Progenitor cell of endocrine pancreas (in vitro differentiated cells): ENCODE measurements around the gene MAPT. TPM values are rescaled to one million over a fixed set of nuclear protein-coding genes. Genes with fewer than 3 reads are reported as not detected.

Experiments used
- DNase-seq: peaks from one replicate; pipeline ENCODE4 v3.0.0; 2021; ENCODE audit warnings: low spot score; ENCODE audit not compliant: unreplicated experiment
- H3K27ac Mint-ChIP-seq: 2 replicates; pipeline ENCODE4 v1.8.0; 2021; ENCODE audit warnings: mild to moderate bottlenecking, moderate library complexity, mixed read lengths
- H3K27me3 Mint-ChIP-seq: 2 replicates; pipeline ENCODE4 v1.8.0; 2021; ENCODE audit warnings: mixed read lengths
- H3K36me3 Mint-ChIP-seq: 2 replicates; pipeline ENCODE4 v1.8.0; 2022; ENCODE audit warnings: mixed read lengths; ENCODE audit not compliant: insufficient read depth
- H3K4me1 Mint-ChIP-seq: 2 replicates; pipeline ENCODE4 v1.8.0; 2021; ENCODE audit warnings: low read depth, mixed read lengths
- H3K4me3 Mint-ChIP-seq: 2 replicates; pipeline ENCODE4 v1.8.0; 2021; ENCODE audit warnings: low read depth, mild to moderate bottlenecking, moderate library complexity, mixed read lengths
- H3K9me3 Mint-ChIP-seq: 2 replicates; pipeline ENCODE4 v1.8.0; 2021; ENCODE audit warnings: low read depth, mixed read lengths
- total RNA-seq: library from RNA; stranded (reverse); gene quantifications from 2 replicates; pipeline ENCODE4 v1.2.1, GENCODE V29; 2021
- TF ChIP-seq, protein P1 (sequence below): fragments of 200-600 bp; sonication (generic); IDR thresholded peaks from one replicate; pipeline ENCODE4 v1.5.0; 2021; ENCODE audit warnings: antibody characterized with exemption, mild to moderate bottlenecking; ENCODE audit not compliant: unreplicated experiment

MAPT gene
- total RNA-seq, 1 donor from 2014 or later: 2.5 TPM

DNA sequence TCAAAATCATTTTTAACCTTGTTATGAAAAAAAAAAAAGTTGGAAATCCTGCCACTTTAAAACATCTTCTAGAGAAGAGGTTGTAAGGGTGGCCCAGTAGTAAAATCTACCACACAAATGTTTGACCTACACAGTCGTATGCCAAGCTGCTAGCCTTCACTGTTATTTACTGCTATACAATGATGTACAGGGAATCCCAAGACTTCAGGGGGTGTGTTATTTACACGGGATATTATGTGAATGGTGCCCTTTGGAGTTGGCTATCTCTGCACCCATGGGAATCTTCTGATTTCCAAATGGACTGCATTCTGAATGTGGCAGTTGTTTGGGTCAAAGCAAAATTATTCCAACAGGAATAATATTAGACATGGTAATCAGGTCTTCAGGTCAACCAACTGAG is 150.6 kb downstream of the MAPT start:
- TF ChIP-seq, protein P1, sequence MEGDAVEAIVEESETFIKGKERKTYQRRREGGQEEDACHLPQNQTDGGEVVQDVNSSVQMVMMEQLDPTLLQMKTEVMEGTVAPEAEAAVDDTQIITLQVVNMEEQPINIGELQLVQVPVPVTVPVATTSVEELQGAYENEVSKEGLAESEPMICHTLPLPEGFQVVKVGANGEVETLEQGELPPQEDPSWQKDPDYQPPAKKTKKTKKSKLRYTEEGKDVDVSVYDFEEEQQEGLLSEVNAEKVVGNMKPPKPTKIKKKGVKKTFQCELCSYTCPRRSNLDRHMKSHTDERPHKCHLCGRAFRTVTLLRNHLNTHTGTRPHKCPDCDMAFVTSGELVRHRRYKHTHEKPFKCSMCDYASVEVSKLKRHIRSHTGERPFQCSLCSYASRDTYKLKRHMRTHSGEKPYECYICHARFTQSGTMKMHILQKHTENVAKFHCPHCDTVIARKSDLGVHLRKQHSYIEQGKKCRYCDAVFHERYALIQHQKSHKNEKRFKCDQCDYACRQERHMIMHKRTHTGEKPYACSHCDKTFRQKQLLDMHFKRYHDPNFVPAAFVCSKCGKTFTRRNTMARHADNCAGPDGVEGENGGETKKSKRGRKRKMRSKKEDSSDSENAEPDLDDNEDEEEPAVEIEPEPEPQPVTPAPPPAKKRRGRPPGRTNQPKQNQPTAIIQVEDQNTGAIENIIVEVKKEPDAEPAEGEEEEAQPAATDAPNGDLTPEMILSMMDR: no peak
- Mint-ChIP-seq H3K9me3 (no peaks in the 10 kb centered on the region), H3K27ac (peak overlapping the region; percentile 85), H3K36me3 (peaks cover 34% of the 10 kb centered on the region), H3K27me3 (no peaks in the 10 kb centered on the region), H3K4me3 (no peak overlapping the region), H3K4me1 (peaks cover 12% of the 10 kb centered on the region)
- no peak for DNase-seq

GRCh38 chr17:46045639-46046038 is 151.3 kb downstream of the MAPT start:
- Mint-ChIP-seq H3K27me3 (no peaks in the 10 kb centered on the region), H3K27ac (peak overlapping the region; percentile 18), H3K36me3 (peaks cover 34% of the 10 kb centered on the region), H3K9me3 (no peaks in the 10 kb centered on the region), H3K4me3 (no peak overlapping the region), H3K4me1 (peaks cover 14% of the 10 kb centered on the region)
- TF ChIP-seq, protein P1: no peak
- DNase-seq: no peak

GRCh38 chr17:46046957-46047356 is 152.6 kb downstream of the MAPT start:
- no peak overlapping the region for H3K27ac Mint-ChIP-seq
- H3K36me3 Mint-ChIP-seq: peaks cover 39% of the 10 kb centered on the region

GRCh38 chr17:46047398-46047797 is 153.0 kb downstream of the MAPT start:
- Mint-ChIP-seq H3K4me1 (peaks cover 28% of the 10 kb centered on the region), H3K4me3 (no peak overlapping the region), H3K36me3 (peaks cover 41% of the 10 kb centered on the region), H3K27me3 (no peaks in the 10 kb centered on the region), H3K27ac (no peak overlapping the region), H3K9me3 (no peaks in the 10 kb centered on the region)
- no peak for DNase-seq
- TF ChIP-seq, protein P1: no peak

More at GRCh38 chr17:46046957-46047356, 152.6 kb downstream of the MAPT start:
- Mint-ChIP-seq H3K9me3 (no peaks in the 10 kb centered on the region), H3K27me3 (no peaks in the 10 kb centered on the region), H3K4me3 (no peak overlapping the region), H3K4me1 (peaks cover 25% of the 10 kb centered on the region)
- TF ChIP-seq, protein P1: no peak
- DNase-seq: no peak

DNA sequence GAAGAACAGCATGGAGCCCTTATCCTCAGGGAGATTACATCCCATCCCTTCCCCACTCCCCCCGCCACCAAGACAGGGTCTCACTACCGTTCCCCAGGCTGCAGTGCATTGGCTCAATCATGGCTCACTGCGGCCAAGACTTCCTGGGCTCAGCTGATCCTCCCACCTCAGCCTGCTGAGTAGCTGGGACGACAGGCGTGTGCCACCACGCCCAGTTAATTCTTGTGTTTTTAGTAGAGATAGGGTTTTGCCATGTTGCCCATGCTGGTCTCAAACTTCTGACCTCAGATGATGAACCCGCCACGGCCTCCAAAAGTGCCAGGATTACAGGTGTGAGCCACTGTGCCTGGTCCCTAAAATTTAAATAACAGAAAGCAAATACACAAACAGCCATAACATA is 153.5 kb downstream of the MAPT start:
- peaks cover 29% of the 10 kb centered on the region for H3K4me1 Mint-ChIP-seq
- no peak overlapping the region for H3K4me3 Mint-ChIP-seq
- TF ChIP-seq, protein P1: no peak
- no peak overlapping the region for H3K27ac Mint-ChIP-seq
- peaks cover 41% of the 10 kb centered on the region for H3K36me3 Mint-ChIP-seq
- no peaks in the 10 kb centered on the region for H3K27me3 Mint-ChIP-seq
- no peaks in the 10 kb centered on the region for H3K9me3 Mint-ChIP-seq
- no peak for DNase-seq
